ENCODE data around the gene ERP44. TPM values are rescaled to one million over a fixed set of nuclear protein-coding genes. Genes with fewer than 3 reads are reported as not detected.

The ERP44 gene
- total RNA-seq, 1 donor from 2014 or later: 16.5 TPM

DNA sequence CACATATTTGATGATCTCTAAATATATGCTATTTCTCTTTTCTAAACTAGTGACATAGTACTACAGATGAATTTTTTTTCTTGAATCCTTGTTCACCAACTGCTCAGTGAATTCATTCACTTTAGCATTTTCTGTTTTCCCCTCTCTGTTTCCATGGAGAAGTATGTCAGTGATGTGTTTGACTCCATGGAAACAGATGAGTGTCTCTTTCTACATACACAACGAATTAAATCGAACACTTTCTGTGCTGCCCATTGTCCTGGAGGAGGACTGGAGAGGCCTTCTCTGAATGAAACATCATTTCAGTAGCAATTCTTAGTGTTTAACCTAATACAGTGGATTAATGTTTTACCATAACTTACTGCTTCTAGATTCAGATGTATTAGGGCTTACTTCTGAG, 9.8 kb upstream of the ERP44 start:
- DNase-seq (no peak), ATAC-seq (ENCODE audit: low read depth) (no peak)
- ChIA-PET CTCF (no interaction called here), POLR2A (no interaction called here)
- no peak overlapping the region for H3K27ac Mint-ChIP-seq
- H3K4me1 Mint-ChIP-seq: no peaks in the 10 kb centered on the region
- intact Hi-C loops (cut with micrococcal nuclease): no loop called here
- TF ChIP-seq, protein P1, sequence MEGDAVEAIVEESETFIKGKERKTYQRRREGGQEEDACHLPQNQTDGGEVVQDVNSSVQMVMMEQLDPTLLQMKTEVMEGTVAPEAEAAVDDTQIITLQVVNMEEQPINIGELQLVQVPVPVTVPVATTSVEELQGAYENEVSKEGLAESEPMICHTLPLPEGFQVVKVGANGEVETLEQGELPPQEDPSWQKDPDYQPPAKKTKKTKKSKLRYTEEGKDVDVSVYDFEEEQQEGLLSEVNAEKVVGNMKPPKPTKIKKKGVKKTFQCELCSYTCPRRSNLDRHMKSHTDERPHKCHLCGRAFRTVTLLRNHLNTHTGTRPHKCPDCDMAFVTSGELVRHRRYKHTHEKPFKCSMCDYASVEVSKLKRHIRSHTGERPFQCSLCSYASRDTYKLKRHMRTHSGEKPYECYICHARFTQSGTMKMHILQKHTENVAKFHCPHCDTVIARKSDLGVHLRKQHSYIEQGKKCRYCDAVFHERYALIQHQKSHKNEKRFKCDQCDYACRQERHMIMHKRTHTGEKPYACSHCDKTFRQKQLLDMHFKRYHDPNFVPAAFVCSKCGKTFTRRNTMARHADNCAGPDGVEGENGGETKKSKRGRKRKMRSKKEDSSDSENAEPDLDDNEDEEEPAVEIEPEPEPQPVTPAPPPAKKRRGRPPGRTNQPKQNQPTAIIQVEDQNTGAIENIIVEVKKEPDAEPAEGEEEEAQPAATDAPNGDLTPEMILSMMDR (IDR thresholded peaks at IDR 0.05): no peak
- no peaks in the 10 kb centered on the region for H3K9me3 Mint-ChIP-seq
- H3K36me3 Mint-ChIP-seq (ENCODE audit: low read depth): peaks cover 46% of the 10 kb centered on the region
- no peak overlapping the region for H3K4me3 Mint-ChIP-seq
- H3K27me3 Mint-ChIP-seq: no peaks in the 10 kb centered on the region

DNA sequence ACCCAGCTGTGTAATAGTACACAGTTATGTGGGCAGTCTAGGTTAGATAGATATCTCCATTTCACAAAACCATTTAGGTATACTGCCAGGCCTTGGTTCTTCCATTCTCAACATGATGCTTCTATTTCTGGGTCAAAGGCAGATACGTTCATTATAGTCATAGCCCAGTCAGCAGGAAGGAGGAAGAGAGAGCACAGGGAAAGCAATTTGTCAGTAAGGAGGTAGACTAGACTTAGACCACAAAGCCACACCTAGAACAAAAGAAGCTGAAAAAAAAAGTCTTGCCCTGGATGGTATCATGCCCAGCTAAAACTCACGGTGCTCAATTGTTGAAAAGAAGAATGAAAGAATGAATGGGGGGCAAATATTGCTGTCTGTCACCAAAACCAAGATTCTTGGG, 7.8 kb upstream of the ERP44 start:
- H3K27ac Mint-ChIP-seq: no peak overlapping the region
- POLR2A ChIA-PET: no interaction called here
- DNase-seq: no peak
- peaks cover 31% of the 10 kb centered on the region for H3K36me3 Mint-ChIP-seq (ENCODE audit: low read depth)
- intact Hi-C loops (cut with micrococcal nuclease): no loop called here
- CTCF ChIA-PET: no interaction called here
- H3K27me3 Mint-ChIP-seq: no peaks in the 10 kb centered on the region
- no peak for ATAC-seq (ENCODE audit: low read depth)
- TF ChIP-seq, protein P1 (IDR thresholded peaks at IDR 0.05): no peak
- H3K4me1 Mint-ChIP-seq: no peaks in the 10 kb centered on the region
- no peak overlapping the region for H3K4me3 Mint-ChIP-seq
- H3K9me3 Mint-ChIP-seq: no peaks in the 10 kb centered on the region

- ChIA-PET POLR2A (no interaction called here), CTCF (no interaction called here)
- TF ChIP-seq, protein P1 (IDR thresholded peaks at IDR 0.05): no peak
- intact Hi-C loops (cut with micrococcal nuclease): no loop called here
- no peaks in the 10 kb centered on the region for H3K9me3 Mint-ChIP-seq
- peaks cover 24% of the 10 kb centered on the region for H3K36me3 Mint-ChIP-seq (ENCODE audit: low read depth)
- ATAC-seq (ENCODE audit: low read depth) (no peak), DNase-seq (no peak)
- H3K27me3 Mint-ChIP-seq: no peaks in the 10 kb centered on the region
- no peaks in the 10 kb centered on the region for H3K4me1 Mint-ChIP-seq
- H3K27ac Mint-ChIP-seq: no peak overlapping the region
- H3K4me3 Mint-ChIP-seq: no peak overlapping the region
Measured at GRCh38 chr9:100105861-100106260, 7.1 kb upstream of the ERP44 start.

DNA sequence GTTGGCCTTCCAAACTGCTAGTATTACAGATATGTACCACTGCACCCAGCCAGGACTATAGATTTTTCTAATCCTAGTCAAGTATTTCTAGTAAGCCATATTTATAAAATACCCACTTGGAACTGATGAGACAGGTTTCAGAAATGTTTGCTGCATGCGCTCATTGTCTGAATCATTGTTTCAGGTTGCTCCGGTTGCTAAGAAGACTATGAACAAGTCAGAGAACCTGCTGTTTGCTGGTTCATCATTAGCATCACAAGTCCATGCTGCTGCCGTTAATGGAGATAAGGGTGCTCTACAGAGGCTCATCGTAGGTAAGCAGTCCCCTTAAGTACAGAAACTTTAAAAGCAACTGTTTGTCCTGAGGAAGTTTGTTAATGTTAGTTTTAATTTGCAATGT, 5.5 kb upstream of the ERP44 start:
- Mint-ChIP-seq H3K36me3 (ENCODE audit: low read depth) (peaks cover 16% of the 10 kb centered on the region), H3K27ac (no peak overlapping the region), H3K4me3 (no peak overlapping the region), H3K9me3 (no peaks in the 10 kb centered on the region), H3K4me1 (peaks cover 10% of the 10 kb centered on the region), H3K27me3 (no peaks in the 10 kb centered on the region)
- no peak for ATAC-seq (ENCODE audit: low read depth)
- DNase-seq: no peak
- intact Hi-C loops (cut with micrococcal nuclease): no loop called here
- POLR2A ChIA-PET: no interaction called here
- TF ChIP-seq, protein P1 (IDR thresholded peaks at IDR 0.05): no peak
- CTCF ChIA-PET: interaction anchor here (0.7 kb wide), 1 partner anchor 113 kb away, joined by 3 read pairs; no protein-coding TSS in a partner anchor

- H3K27me3 Mint-ChIP-seq: no peaks in the 10 kb centered on the region
- peaks cover 17% of the 10 kb centered on the region for H3K36me3 Mint-ChIP-seq (ENCODE audit: low read depth)
- ChIA-PET CTCF (interaction anchor here (0.7 kb wide), 1 partner anchor 119 kb away, joined by 4 read pairs; no protein-coding TSS in a partner anchor), POLR2A (no interaction called here)
- H3K9me3 Mint-ChIP-seq: no peaks in the 10 kb centered on the region
- peaks cover 25% of the 10 kb centered on the region for H3K4me1 Mint-ChIP-seq
- no peak overlapping the region for H3K4me3 Mint-ChIP-seq
- H3K27ac Mint-ChIP-seq: no peak overlapping the region
- intact Hi-C loops (cut with micrococcal nuclease): no loop called here
- DNase-seq: no peak
- TF ChIP-seq, protein P1 (IDR thresholded peaks at IDR 0.05): no peak
- no peak for ATAC-seq (ENCODE audit: low read depth)
Measured at GRCh38 chr9:100101608-100102007, 2.8 kb upstream of the ERP44 start.

Data from activated B cell treated with CpG ODN at 0.5 μM for 24 hours (primary cell).